ENCODE data around the gene OR6N1. TPM values are rescaled to one million over a fixed set of nuclear protein-coding genes. Genes with fewer than 3 reads are reported as not detected.

The OR6N1 gene
- total RNA-seq, 1 experiment from 2014 or later: not detected

- ATAC-seq (no peak), DNase-seq (ENCODE audit: low read depth, low spot score) (no peak)
- RAD21 ChIA-PET (ENCODE audit: low non-redundant PET in 1 of 2, low total read pairs in 2 of 2, uncharacterized antibody in 2 of 2, unreplicated experiment in 2 of 2): no interaction called here
- POLR2A ChIA-PET: no interaction called here
- Histone ChIP-seq H3K36me3 (ENCODE audit: control insufficient read depth in 1 of 2, insufficient read depth in 2 of 2, low read length in 2 of 2) (no peaks in the 10 kb centered on the region), H3K9me3 (ENCODE audit: control insufficient read depth in 1 of 2, insufficient read depth in 1 of 2, low read depth in 1 of 2, low read length in 2 of 2) (peaks cover 0 to 3% of the 10 kb centered on the region in 2 experiments; a peak in 1 of 4 replicates), H4K20me1 (ENCODE audit: insufficient read depth) (no peaks in the 10 kb centered on the region; the same call in 1 of the 2 replicates), H3K79me2 (ENCODE audit: insufficient read depth, low read length) (no peaks in the 10 kb centered on the region), H3K4me3 (replicated peaks in 1 of 2; ENCODE audit: low read depth in 1 of 2, low read length in 2 of 2) (no peak overlapping the region), H3K27ac (ENCODE audit: low read depth, low read length) (no peak overlapping the region), H3K9me2 (ENCODE audit: insufficient read depth) (no peaks in the 10 kb centered on the region), H3K4me2 (ENCODE audit: low read length) (no peak overlapping the region), H3K27me3 (ENCODE audit: insufficient read depth, low read length) (no peaks in the 10 kb centered on the region), H3K9ac (ENCODE audit: low read length) (no peak overlapping the region), H2AFZ (ENCODE audit: low read depth, low read length, poor library complexity, severe bottlenecking) (no peak overlapping the region), H3K4me1 (ENCODE audit: control insufficient read depth in 1 of 2, insufficient read depth in 2 of 2, low read length in 2 of 2) (no peaks in the 10 kb centered on the region)
- intact Hi-C loops (cut with micrococcal nuclease): no loop called here
- CTCF ChIA-PET: no interaction called here
- TF ChIP-seq SIN3A (IDR thresholded peaks at IDR 0.05; ENCODE audit: low read depth) (no peak), SRF (IDR thresholded peaks at IDR 0.05; ENCODE audit: low read depth) (no peak), FOSL1 (IDR thresholded peaks at IDR 0.05; ENCODE audit: low read depth) (no peak), POLR2A (IDR thresholded peaks at IDR 0.05; ENCODE audit: borderline replicate concordance, extremely low read depth, insufficient read depth, insufficient read length) (no peak), CBX3 (IDR thresholded peaks at IDR 0.05; ENCODE audit: low read depth) (no peak), ELF1 (IDR thresholded peaks at IDR 0.05; ENCODE audit: borderline replicate concordance, low read depth) (no peak), EZH2 (IDR thresholded peaks at IDR 0.05) (no peak), REST (IDR thresholded peaks at IDR 0.05; ENCODE audit: low read depth) (no peak), JUND (IDR thresholded peaks at IDR 0.05) (no peak), EGR1 (IDR thresholded peaks at IDR 0.05; ENCODE audit: low read depth) (no peak), CEBPB (IDR thresholded peaks at IDR 0.05; ENCODE audit: low read depth) (no peak), TCF7L2 (IDR thresholded peaks at IDR 0.05; ENCODE audit: borderline replicate concordance, extremely low read depth, insufficient read depth, insufficient read length) (no peak), RAD21 (IDR thresholded peaks at IDR 0.05; ENCODE audit: low read depth) (no peak)
- BruUV-seq (replicated peaks): no TSS peak
These were observed 47.6 kb downstream of the OR6N1 start for GRCh38 chr1:158724442-158724841.
